C4-2B (cell line): ENCODE measurements around the gene LSAMP.

ENCODE experiments used
- CTCF ChIP-seq: fragments of 450-650 bp; conservative IDR thresholded peaks from 2 replicates; pipeline ENCODE4 v1.5.1; 2017; ENCODE audit warnings: mild to moderate bottlenecking
- ZFX ChIP-seq: fragments of 450-650 bp; IDR thresholded peaks from 2 replicates; pipeline ENCODE4 v1.6.1; 2017

GRCh38 chr3:116473602-116474001 is 28.3 kb upstream of the LSAMP start:
- TF ChIP-seq CTCF: no peak
- TF ChIP-seq ZFX: no peak
